CD4-positive, alpha-beta T cell treated with Interleukin-6 for 4 hours (primary cell): ENCODE results near the gene ALK.

ENCODE experiments used
- DNase-seq: peaks from one replicate; pipeline ENCODE4 v3.0.0-alpha.2; 2020; ENCODE audit warnings: mixed read lengths

ALK gene

GRCh38 chr2:29787473-29788465 lies 133.6 kb downstream of the ALK start:
- no peak for DNase-seq

- no peak for DNase-seq
These were observed 135.0 kb downstream of the ALK start for GRCh38 chr2:29786361-29786760.

- no peak for DNase-seq
These were observed 137.7 kb downstream of the ALK start for GRCh38 chr2:29783666-29784065.

- DNase-seq, result no peak
These were observed 138.6 kb downstream of the ALK start for GRCh38 chr2:29782549-29783458.

GRCh38 chr2:29782087-29782486 lies 139.3 kb downstream of the ALK start:
- DNase-seq, result no peak

GRCh38 chr2:29780906-29781305 lies 140.5 kb downstream of the ALK start:
- no peak for DNase-seq

GRCh38 chr2:29777161-29777560 lies 144.2 kb downstream of the ALK start:
- DNase-seq, result no peak

GRCh38 chr2:29776406-29776805 lies 145.0 kb downstream of the ALK start:
- no peak for DNase-seq

GRCh38 chr2:29775937-29776336 lies 145.4 kb downstream of the ALK start:
- no peak for DNase-seq

GRCh38 chr2:29774624-29775023 lies 146.8 kb downstream of the ALK start:
- DNase-seq, result no peak

GRCh38 chr2:29770846-29771245 lies 150.5 kb downstream of the ALK start:
- no peak for DNase-seq

- no peak for DNase-seq
These were observed 151.5 kb downstream of the ALK start for GRCh38 chr2:29769847-29770246.

GRCh38 chr2:29767606-29768335 lies 153.6 kb downstream of the ALK start:
- no peak for DNase-seq

GRCh38 chr2:29766191-29766590 lies 155.2 kb downstream of the ALK start:
- no peak for DNase-seq

GRCh38 chr2:29765721-29766120 lies 155.7 kb downstream of the ALK start:
- DNase-seq, result no peak

GRCh38 chr2:29763371-29763770 lies 158.0 kb downstream of the ALK start:
- no peak for DNase-seq

GRCh38 chr2:29762239-29762638 lies 159.1 kb downstream of the ALK start:
- no peak for DNase-seq

- DNase-seq, result no peak
These were observed 160.1 kb downstream of the ALK start for GRCh38 chr2:29761278-29761677.

GRCh38 chr2:29760008-29760407 lies 161.4 kb downstream of the ALK start:
- DNase-seq, result no peak

GRCh38 chr2:29759360-29759759 lies 162.0 kb downstream of the ALK start:
- DNase-seq, result no peak

- no peak for DNase-seq
These were observed 165.6 kb downstream of the ALK start for GRCh38 chr2:29755829-29756228.

GRCh38 chr2:29755233-29755632 lies 166.2 kb downstream of the ALK start:
- DNase-seq, result no peak
